MM.1S (cell line): ENCODE data around the gene NDUFS4.

ENCODE experiments used
- DNase-seq: peaks from one replicate; pipeline ENCODE4 v3.0.0-alpha.2; 2015
- H2AFZ ChIP-seq: fragments of 300-600 bp; sonication (generic); 2 replicates; pipeline ENCODE4 v1.6.0; 2016; ENCODE audit warnings: antibody characterized with exemption, low read length
- H3F3A ChIP-seq: fragments of 300-600 bp; sonication (generic); 2 replicates; pipeline ENCODE4 v1.6.1; 2016; ENCODE audit warnings: mild to moderate bottlenecking, antibody characterized with exemption, low read length, moderate library complexity, mixed read lengths; ENCODE audit not compliant: insufficient read depth
- H3K27ac ChIP-seq: fragments of 300-600 bp; sonication (generic); 2 replicates; pipeline ENCODE4 v1.5.1; 2016; ENCODE audit warnings: mild to moderate bottlenecking, low read length
- H3K27me3 ChIP-seq: fragments of 300-600 bp; sonication (generic); replicated peaks from 2 replicates; pipeline ENCODE4 v1.6.0; 2016; ENCODE audit warnings: low read length; ENCODE audit not compliant: insufficient read depth
- H3K36me3 ChIP-seq: fragments of 300-600 bp; sonication (generic); replicated peaks from 2 replicates; pipeline ENCODE4 v1.6.1; 2016; ENCODE audit warnings: mild to moderate bottlenecking, low read length, mixed read lengths; ENCODE audit not compliant: insufficient read depth
- H3K4me1 ChIP-seq: fragments of 300-600 bp; sonication (generic); 2 replicates; pipeline ENCODE4 v1.6.1; 2016; ENCODE audit warnings: low read length, mixed read lengths
- H3K4me2 ChIP-seq: fragments of 300-600 bp; sonication (generic); 2 replicates; pipeline ENCODE4 v1.6.0; 2016; ENCODE audit warnings: low read depth, low read length
- H3K4me3 ChIP-seq: fragments of 300-600 bp; sonication (generic); 2 replicates; pipeline ENCODE4 v1.5.1; 2016; ENCODE audit warnings: low read length, mixed read lengths
- H3K79me2 ChIP-seq: fragments of 300-600 bp; sonication (generic); 2 replicates; pipeline ENCODE4 v1.6.1; 2016; ENCODE audit warnings: mixed run types, low read length, mixed read lengths
- H3K9ac ChIP-seq: fragments of 300-600 bp; sonication (generic); 2 replicates; pipeline ENCODE4 v1.6.1; 2016; ENCODE audit warnings: low read length, mixed read lengths
- H3K9me2 ChIP-seq: fragments of 300-600 bp; sonication (generic); replicated peaks from 2 replicates; pipeline ENCODE4 v1.6.1; 2016; ENCODE audit warnings: mild to moderate bottlenecking, low read length, mixed read lengths; ENCODE audit not compliant: insufficient read depth
- H3K9me3 ChIP-seq: fragments of 300-600 bp; sonication (generic); replicated peaks from 2 replicates; pipeline ENCODE4 v1.6.1; 2016; ENCODE audit warnings: mild to moderate bottlenecking, low read length, mixed read lengths; ENCODE audit not compliant: insufficient read depth
- H4K20me1 ChIP-seq: fragments of 300-600 bp; sonication (generic); 2 replicates; pipeline ENCODE4 v1.6.1; 2016; ENCODE audit warnings: mild to moderate bottlenecking, low read length, moderate library complexity, mixed read lengths; ENCODE audit not compliant: insufficient read depth
- CTCF ChIP-seq: fragments of 300-600 bp; sonication (generic); IDR thresholded peaks from 2 replicates; pipeline ENCODE4 v1.5.1; 2016; ENCODE audit warnings: antibody characterized with exemption, low read length, mixed read lengths
- EZH2 ChIP-seq: fragments of 300-600 bp; sonication (generic); optimal IDR thresholded peaks from 2 replicates; pipeline ENCODE3; 2017; ENCODE audit warnings: low read depth, mild to moderate bottlenecking, antibody characterized with exemption, low read length, mixed read lengths
- EZH2phosphoT487 ChIP-seq: fragments of 300-600 bp; sonication (generic); IDR thresholded peaks from 2 replicates; pipeline ENCODE4 v1.6.1; 2018; ENCODE audit warnings: antibody characterized with exemption, low read length

NDUFS4 gene

GRCh38 chr5:53677632-53678031 lies 117.2 kb downstream of the NDUFS4 start:
- H3K27ac ChIP-seq = no peak overlapping the region
- no peak overlapping the region for H2AFZ ChIP-seq
- H3K9me3 ChIP-seq = no peaks in the 10 kb centered on the region
- no peaks in the 10 kb centered on the region for H3F3A ChIP-seq
- H3K9me2 ChIP-seq = no peaks in the 10 kb centered on the region
- no peak overlapping the region for H3K9ac ChIP-seq
- no peaks in the 10 kb centered on the region for H3K36me3 ChIP-seq
- H4K20me1 ChIP-seq = no peaks in the 10 kb centered on the region
- H3K4me3 ChIP-seq = no peak overlapping the region
- H3K4me1 ChIP-seq = no peaks in the 10 kb centered on the region
- TF ChIP-seq EZH2phosphoT487 (no peak), EZH2 (no peak), CTCF (no peak)
- H3K79me2 ChIP-seq = no peaks in the 10 kb centered on the region
- no peaks in the 10 kb centered on the region for H3K27me3 ChIP-seq
- no peak for DNase-seq
- no peak overlapping the region for H3K4me2 ChIP-seq

DNA sequence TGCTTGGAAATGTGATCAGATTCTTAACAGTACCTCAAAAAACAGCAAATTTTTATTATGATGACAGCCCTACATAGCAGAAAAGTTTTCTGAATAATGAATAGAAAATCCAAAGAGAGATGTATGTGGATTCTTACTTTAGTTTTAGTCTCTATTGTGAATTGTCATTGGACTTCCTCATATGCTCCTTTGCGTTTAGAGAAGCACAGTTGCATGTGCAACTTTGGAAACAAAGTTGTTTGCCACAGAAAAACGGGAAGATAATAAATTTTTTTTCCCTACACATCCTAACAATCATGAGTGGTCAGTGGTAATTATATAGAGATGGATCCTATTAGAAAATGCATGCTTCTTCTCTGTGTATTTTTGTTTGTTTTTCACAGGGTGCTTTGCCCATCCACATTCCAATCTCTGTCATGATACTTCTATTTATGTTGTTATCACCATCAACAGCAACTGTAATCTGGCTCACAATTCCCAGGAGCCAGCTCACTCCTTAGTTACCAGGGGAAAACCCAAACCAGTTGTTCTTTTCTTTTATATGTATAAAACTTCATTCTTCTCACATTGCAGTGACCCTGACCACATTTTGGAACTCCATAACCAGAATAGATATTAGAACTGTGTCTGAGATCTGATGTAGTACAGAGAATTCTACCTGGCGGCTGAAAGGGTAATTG lies 118.7 kb downstream of the NDUFS4 start:
- no peaks in the 10 kb centered on the region for H3K79me2 ChIP-seq
- no peak overlapping the region for H3K9ac ChIP-seq
- no peaks in the 10 kb centered on the region for H3F3A ChIP-seq
- H2AFZ ChIP-seq = no peak overlapping the region
- H4K20me1 ChIP-seq = no peaks in the 10 kb centered on the region
- H3K27me3 ChIP-seq = no peaks in the 10 kb centered on the region
- no peaks in the 10 kb centered on the region for H3K4me1 ChIP-seq
- H3K9me2 ChIP-seq = no peaks in the 10 kb centered on the region
- DNase-seq = no peak
- no peak overlapping the region for H3K27ac ChIP-seq
- no peak overlapping the region for H3K4me2 ChIP-seq
- no peak overlapping the region for H3K4me3 ChIP-seq
- no peaks in the 10 kb centered on the region for H3K36me3 ChIP-seq
- TF ChIP-seq EZH2 (no peak), CTCF (no peak), EZH2phosphoT487 (no peak)
- no peaks in the 10 kb centered on the region for H3K9me3 ChIP-seq

DNA sequence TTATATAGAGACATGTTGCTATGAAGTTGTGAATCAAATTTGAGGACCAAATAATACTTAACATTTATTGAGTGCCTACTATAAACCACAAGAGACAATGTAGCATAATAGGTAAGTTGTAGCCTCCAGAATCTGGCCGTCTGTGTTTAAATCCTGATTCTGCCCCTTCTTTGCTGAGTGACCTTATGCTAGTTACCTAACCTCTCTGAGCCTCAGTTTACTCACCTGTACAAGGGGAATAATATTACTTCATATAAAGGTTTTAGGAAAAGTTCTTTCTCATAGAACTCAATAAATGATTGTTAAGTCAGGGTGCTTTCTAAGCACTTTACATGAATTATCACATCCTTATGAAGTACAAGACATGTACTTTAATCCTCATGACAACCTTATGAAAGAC lies 120.6 kb downstream of the NDUFS4 start:
- DNase-seq = no peak
- Histone ChIP-seq H2AFZ (no peak overlapping the region), H3K4me3 (no peak overlapping the region), H3F3A (no peaks in the 10 kb centered on the region), H4K20me1 (no peaks in the 10 kb centered on the region), H3K27me3 (no peaks in the 10 kb centered on the region), H3K4me2 (no peak overlapping the region), H3K9ac (no peak overlapping the region), H3K36me3 (no peaks in the 10 kb centered on the region), H3K9me3 (no peaks in the 10 kb centered on the region), H3K4me1 (no peaks in the 10 kb centered on the region), H3K79me2 (no peaks in the 10 kb centered on the region), H3K27ac (no peak overlapping the region), H3K9me2 (no peaks in the 10 kb centered on the region)
- no peak for TF ChIP-seq CTCF
- TF ChIP-seq EZH2phosphoT487 = no peak
- no peak for TF ChIP-seq EZH2
